Measurements from ENCODE around the gene CEACAM18. TPM values are rescaled to one million over a fixed set of nuclear protein-coding genes. Genes with fewer than 3 reads are reported as not detected.

Gene CEACAM18
- total and polyA plus RNA-seq, 2 of the 4 experiments (the other 2 are of a cell fraction): not detected

GRCh38 chr19:51488491-51488890 lies 10.2 kb downstream of the CEACAM18 start:
- Histone ChIP-seq H3K9me1 (ENCODE audit: insufficient read depth, low read length) (no peaks in the 10 kb centered on the region), H4K20me1 (ENCODE audit: insufficient read depth, low read length) (no peaks in the 10 kb centered on the region), H4K91ac (ENCODE audit: insufficient read depth, low read depth, low read length) (no peak overlapping the region), H3K79me1 (ENCODE audit: low read depth in 1 of 2, low read length in 2 of 2) (no peaks in the 10 kb centered on the region), H2AFZ (replicated peaks; ENCODE audit: low read length, poor library complexity) (no peak overlapping the region), H3K4me3 (ENCODE audit: insufficient read depth, low read depth, low read length) (no peak overlapping the region), H2BK5ac (ENCODE audit: low read depth, low read length, poor library complexity, severe bottlenecking) (no peak overlapping the region), H4K5ac (ENCODE audit: low read depth, low read length) (no peak overlapping the region), H2BK120ac (ENCODE audit: low read depth, low read length) (no peak overlapping the region), H3K27ac (ENCODE audit: insufficient read depth, low read length) (no peak overlapping the region), H2AK5ac (ENCODE audit: low read depth, low read length) (no peak overlapping the region), H3K4ac (ENCODE audit: low read depth, low read length) (no peak overlapping the region), H3K4me1 (ENCODE audit: control insufficient read depth, insufficient read depth, low read length) (no peaks in the 10 kb centered on the region), H2BK20ac (ENCODE audit: low read depth, low read length) (no peak overlapping the region), H3K9ac (ENCODE audit: low read depth, low read length) (no peak overlapping the region), H3K56ac (ENCODE audit: extremely low read depth, insufficient read depth, low read length) (no peak overlapping the region), H3K23ac (ENCODE audit: low read depth, low read length) (no peak overlapping the region), H3K14ac (replicated peaks; ENCODE audit: low read depth, low read length) (no peak overlapping the region), H3K9me3 (ENCODE audit: control insufficient read depth, insufficient read depth, low read length) (peaks cover 11% of the 10 kb centered on the region), H2BK15ac (ENCODE audit: low read depth, low read length) (no peak overlapping the region), H3K4me2 (ENCODE audit: low read depth, low read length) (no peak overlapping the region), H3K27me3 (ENCODE audit: control insufficient read depth, insufficient read depth, low read length) (no peaks in the 10 kb centered on the region), H2AK9ac (replicated peaks; ENCODE audit: low read depth, low read length, poor library complexity) (no peak overlapping the region), H3K18ac (ENCODE audit: low read depth, low read length) (no peak overlapping the region), H4K8ac (ENCODE audit: low read depth in 2 of 2, low read length in 2 of 2) (no peak overlapping the region), H3K36me3 (ENCODE audit: control insufficient read depth, insufficient read depth, low read length) (no peaks in the 10 kb centered on the region)
- ATAC-seq (ENCODE audit: low read depth): no peak
- dilution Hi-C loops (cut with HindIII; ENCODE audit: low sequenced_read_pairs, unreplicated experiment): no loop called here
- TF ChIP-seq ELK1 (IDR thresholded peaks at IDR 0.05; ENCODE audit: borderline replicate concordance, low read depth, low read length) (no peak), MAFK (IDR thresholded peaks at IDR 0.05; ENCODE audit: low read depth, low read length) (no peak), RFX5 (IDR thresholded peaks at IDR 0.05; ENCODE audit: low read depth, low read length) (no peak), MAZ (IDR thresholded peaks at IDR 0.05; ENCODE audit: borderline replicate concordance, low read depth, low read length) (no peak), RCOR1 (IDR thresholded peaks at IDR 0.05; ENCODE audit: insufficient replicate concordance, low read length) (no peak)
- TF ChIP-seq, protein P1, sequence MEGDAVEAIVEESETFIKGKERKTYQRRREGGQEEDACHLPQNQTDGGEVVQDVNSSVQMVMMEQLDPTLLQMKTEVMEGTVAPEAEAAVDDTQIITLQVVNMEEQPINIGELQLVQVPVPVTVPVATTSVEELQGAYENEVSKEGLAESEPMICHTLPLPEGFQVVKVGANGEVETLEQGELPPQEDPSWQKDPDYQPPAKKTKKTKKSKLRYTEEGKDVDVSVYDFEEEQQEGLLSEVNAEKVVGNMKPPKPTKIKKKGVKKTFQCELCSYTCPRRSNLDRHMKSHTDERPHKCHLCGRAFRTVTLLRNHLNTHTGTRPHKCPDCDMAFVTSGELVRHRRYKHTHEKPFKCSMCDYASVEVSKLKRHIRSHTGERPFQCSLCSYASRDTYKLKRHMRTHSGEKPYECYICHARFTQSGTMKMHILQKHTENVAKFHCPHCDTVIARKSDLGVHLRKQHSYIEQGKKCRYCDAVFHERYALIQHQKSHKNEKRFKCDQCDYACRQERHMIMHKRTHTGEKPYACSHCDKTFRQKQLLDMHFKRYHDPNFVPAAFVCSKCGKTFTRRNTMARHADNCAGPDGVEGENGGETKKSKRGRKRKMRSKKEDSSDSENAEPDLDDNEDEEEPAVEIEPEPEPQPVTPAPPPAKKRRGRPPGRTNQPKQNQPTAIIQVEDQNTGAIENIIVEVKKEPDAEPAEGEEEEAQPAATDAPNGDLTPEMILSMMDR (conservative IDR thresholded peaks at IDR 0.05; ENCODE audit: low read depth, low read length): no peak
- intact Hi-C loops (cut with micrococcal nuclease): no loop called here
- BruUV-seq (replicated peaks): no TSS peak
- WGBS, 2 experiments (ENCODE audit: extremely low coverage in 2 of 2, insufficient read length in 1 of 2): no CpG with 5 or more reads among the region's 3 CpGs
- DNase-seq: no peak
- in situ Hi-C loops (cut with MboI; ENCODE audit: low sequenced_read_pairs): no loop called here
- CTCF ChIA-PET: no interaction called here
- POLR2A ChIA-PET (ENCODE audit: unreplicated experiment): no interaction called here

All from IMR-90 (cell line).